ENCODE measurements around the gene ARL4C.

DNA sequence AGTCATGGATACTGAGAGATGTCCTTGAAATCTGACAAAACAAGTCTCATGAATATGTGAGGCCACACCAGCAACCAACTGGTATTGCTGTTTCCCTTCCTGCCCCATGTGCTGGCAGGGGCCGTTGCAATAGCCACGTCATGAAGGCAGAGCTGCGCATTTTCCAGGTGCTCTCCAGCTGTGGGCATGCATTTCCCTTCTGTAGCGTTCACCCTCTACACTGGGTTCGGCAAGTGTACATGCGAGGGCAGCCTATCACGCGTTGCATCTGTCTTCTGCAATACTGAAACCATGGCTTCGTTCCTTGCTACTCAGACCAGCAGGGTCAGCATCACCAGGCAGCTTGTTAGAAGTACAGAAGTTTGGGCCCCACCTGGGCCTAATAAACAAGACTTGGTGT is 17.4 kb downstream of the ARL4C start:
- TF ChIP-seq POLR2A (IDR thresholded peaks at IDR 0.05; ENCODE audit: control extremely low read depth in 1 of 2, low read depth in 2 of 2, low read length in 2 of 2), result no peak
- TF ChIP-seq, protein P1, sequence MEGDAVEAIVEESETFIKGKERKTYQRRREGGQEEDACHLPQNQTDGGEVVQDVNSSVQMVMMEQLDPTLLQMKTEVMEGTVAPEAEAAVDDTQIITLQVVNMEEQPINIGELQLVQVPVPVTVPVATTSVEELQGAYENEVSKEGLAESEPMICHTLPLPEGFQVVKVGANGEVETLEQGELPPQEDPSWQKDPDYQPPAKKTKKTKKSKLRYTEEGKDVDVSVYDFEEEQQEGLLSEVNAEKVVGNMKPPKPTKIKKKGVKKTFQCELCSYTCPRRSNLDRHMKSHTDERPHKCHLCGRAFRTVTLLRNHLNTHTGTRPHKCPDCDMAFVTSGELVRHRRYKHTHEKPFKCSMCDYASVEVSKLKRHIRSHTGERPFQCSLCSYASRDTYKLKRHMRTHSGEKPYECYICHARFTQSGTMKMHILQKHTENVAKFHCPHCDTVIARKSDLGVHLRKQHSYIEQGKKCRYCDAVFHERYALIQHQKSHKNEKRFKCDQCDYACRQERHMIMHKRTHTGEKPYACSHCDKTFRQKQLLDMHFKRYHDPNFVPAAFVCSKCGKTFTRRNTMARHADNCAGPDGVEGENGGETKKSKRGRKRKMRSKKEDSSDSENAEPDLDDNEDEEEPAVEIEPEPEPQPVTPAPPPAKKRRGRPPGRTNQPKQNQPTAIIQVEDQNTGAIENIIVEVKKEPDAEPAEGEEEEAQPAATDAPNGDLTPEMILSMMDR (IDR thresholded peaks at IDR 0.05; ENCODE audit: control extremely low read depth in 1 of 3, insufficient read depth in 1 of 3, low read depth in 1 of 3, low read length in 3 of 3), result no peak
- TF ChIP-seq YY1 (IDR thresholded peaks at IDR 0.05; ENCODE audit: low read depth, low read length), result no peak
- no peak for TF ChIP-seq RFX5 (IDR thresholded peaks at IDR 0.05; ENCODE audit: borderline replicate concordance, low read depth, low read length)
- no peak for TF ChIP-seq EGR1 (IDR thresholded peaks at IDR 0.05; ENCODE audit: borderline replicate concordance, low read depth, low read length)
- no peak for TF ChIP-seq RAD21 (IDR thresholded peaks at IDR 0.05 in 1 of 2, conservative IDR thresholded peaks at IDR 0.05 in 1 of 2; ENCODE audit: low read depth in 2 of 2, low read length in 2 of 2)
- TF ChIP-seq, protein P2, sequence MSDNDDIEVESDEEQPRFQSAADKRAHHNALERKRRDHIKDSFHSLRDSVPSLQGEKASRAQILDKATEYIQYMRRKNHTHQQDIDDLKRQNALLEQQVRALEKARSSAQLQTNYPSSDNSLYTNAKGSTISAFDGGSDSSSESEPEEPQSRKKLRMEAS (IDR thresholded peaks at IDR 0.05), result no peak
- TF ChIP-seq EZH2 (IDR thresholded peaks at IDR 0.05; ENCODE audit: low read depth, low read length, severe bottlenecking), result no peak
- TF ChIP-seq SIX5 (IDR thresholded peaks at IDR 0.05; ENCODE audit: low read depth, low read length), result no peak
- no peak for TF ChIP-seq TBP (IDR thresholded peaks at IDR 0.05; ENCODE audit: low read depth, low read length)
- no peak for TF ChIP-seq BRCA1 (IDR thresholded peaks at IDR 0.05; ENCODE audit: low read depth, low read length)
- TF ChIP-seq RXRA (IDR thresholded peaks at IDR 0.05; ENCODE audit: insufficient read depth, low read depth, low read length), result no peak
- TF ChIP-seq CEBPB (IDR thresholded peaks at IDR 0.05; ENCODE audit: low read depth, low read length), result no peak
- TF ChIP-seq TAF1 (IDR thresholded peaks at IDR 0.05; ENCODE audit: low read depth, low read length), result no peak
